Astrocyte (in vitro differentiated cells and primary cell): ENCODE results near the gene AMPD2.

Source experiments
- EZH2 ChIP-seq: IDR thresholded peaks from 2 replicates; pipeline ENCODE4 v1.6.1; 2012; ENCODE audit warnings: mild to moderate bottlenecking, low read length, inconsistent platforms; ENCODE audit not compliant: insufficient read depth
- TF ChIP-seq, protein P1 (sequence below): IDR thresholded peaks from 2 replicates; pipeline ENCODE4 v1.5.1; 2011; ENCODE audit warnings: low read depth, mild to moderate bottlenecking, inconsistent platforms, low read length, moderate library complexity; ENCODE audit not compliant: insufficient read depth

DNA sequence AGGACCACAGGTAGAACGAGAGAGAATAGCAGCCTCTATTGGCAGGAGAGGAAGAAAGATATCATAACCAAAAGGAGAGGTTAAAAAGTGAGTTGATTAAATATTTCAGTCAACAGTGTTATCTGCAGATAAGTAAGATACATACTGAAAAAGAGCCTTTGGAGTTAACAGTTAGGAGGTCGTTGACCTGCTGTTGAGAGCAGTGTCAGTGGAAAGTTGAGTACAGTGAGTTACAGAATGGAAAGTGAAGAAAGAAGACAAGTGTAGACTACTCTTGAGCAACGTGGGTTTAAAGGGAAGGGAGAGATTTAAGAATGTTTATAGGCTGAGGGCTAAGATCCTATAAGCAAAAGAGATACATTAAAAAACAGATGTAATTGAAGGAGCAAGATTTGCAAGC lies 30.5 kb upstream of the AMPD2 start:
- TF ChIP-seq, protein P1, sequence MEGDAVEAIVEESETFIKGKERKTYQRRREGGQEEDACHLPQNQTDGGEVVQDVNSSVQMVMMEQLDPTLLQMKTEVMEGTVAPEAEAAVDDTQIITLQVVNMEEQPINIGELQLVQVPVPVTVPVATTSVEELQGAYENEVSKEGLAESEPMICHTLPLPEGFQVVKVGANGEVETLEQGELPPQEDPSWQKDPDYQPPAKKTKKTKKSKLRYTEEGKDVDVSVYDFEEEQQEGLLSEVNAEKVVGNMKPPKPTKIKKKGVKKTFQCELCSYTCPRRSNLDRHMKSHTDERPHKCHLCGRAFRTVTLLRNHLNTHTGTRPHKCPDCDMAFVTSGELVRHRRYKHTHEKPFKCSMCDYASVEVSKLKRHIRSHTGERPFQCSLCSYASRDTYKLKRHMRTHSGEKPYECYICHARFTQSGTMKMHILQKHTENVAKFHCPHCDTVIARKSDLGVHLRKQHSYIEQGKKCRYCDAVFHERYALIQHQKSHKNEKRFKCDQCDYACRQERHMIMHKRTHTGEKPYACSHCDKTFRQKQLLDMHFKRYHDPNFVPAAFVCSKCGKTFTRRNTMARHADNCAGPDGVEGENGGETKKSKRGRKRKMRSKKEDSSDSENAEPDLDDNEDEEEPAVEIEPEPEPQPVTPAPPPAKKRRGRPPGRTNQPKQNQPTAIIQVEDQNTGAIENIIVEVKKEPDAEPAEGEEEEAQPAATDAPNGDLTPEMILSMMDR, result no peak
- no peak for TF ChIP-seq EZH2
